HepG2 (cell line): ENCODE results near the gene GLYATL3. TPM values are rescaled to one million over a fixed set of nuclear protein-coding genes. Genes with fewer than 3 reads are reported as not detected.

Experiments used
- ATF7-NPFF ChIP-seq: sonication (generic); formaldehyde crosslinking; IDR thresholded peaks from 2 replicates; pipeline ENCODE4 v1.8.1; 2023; ENCODE audit warnings: mild to moderate bottlenecking, low read depth, missing genetic modification reagents, moderate library complexity
- DRAP1 ChIP-seq: IDR thresholded peaks from 2 replicates; pipeline ENCODE4 v1.6.1; 2016; ENCODE audit warnings: missing genetic modification reagents, missing compliant biosample characterization
- IRF1 ChIP-seq: sonication (generic); formaldehyde crosslinking; IDR thresholded peaks from 2 replicates; pipeline ENCODE4 v1.4.0; 2020; ENCODE audit warnings: low read depth, mild to moderate bottlenecking, missing genetic modification reagents
- KDM5B ChIP-seq: sonication (generic); formaldehyde crosslinking; IDR thresholded peaks from 2 replicates; pipeline ENCODE4 v1.4.0; 2020; ENCODE audit warnings: missing genetic modification reagents, mild to moderate bottlenecking, borderline replicate concordance
- MLLT10 ChIP-seq: sonication (generic); formaldehyde crosslinking; IDR thresholded peaks from 2 replicates; pipeline ENCODE4 v1.4.0; 2020; ENCODE audit warnings: missing genetic modification reagents
- PHB2 ChIP-seq: fragments of 450-650 bp; IDR thresholded peaks from 2 replicates; pipeline ENCODE4 v1.6.1; 2018; ENCODE audit not compliant: partially characterized antibody
- PHF5A ChIP-seq: IDR thresholded peaks from one replicate; pipeline ENCODE4 v1.6.1; 2018; ENCODE audit warnings: low read depth, missing genetic modification reagents; ENCODE audit not compliant: unreplicated experiment
- SOX5 ChIP-seq: IDR thresholded peaks from 2 replicates; pipeline ENCODE4 v1.6.1; 2016; ENCODE audit warnings: borderline replicate concordance
- SP1 ChIP-seq, 2 experiments: fragments of 450-650 bp in 1 of 2; sonication (generic) in 1 of 2; formaldehyde crosslinking in 1 of 2; IDR thresholded peaks; 2 replicates each; pipeline versions ENCODE4 v1.4.0 to v1.6.1; 2016 to 2020; ENCODE audit warnings: missing genetic modification reagents in 1 of 2
- SRSF9 ChIP-seq: fragments of 200-400 bp; formaldehyde crosslinking; IDR thresholded peaks from 2 replicates; pipeline ENCODE4 v1.6.1; 2018; ENCODE audit warnings: borderline replicate concordance, mild to moderate bottlenecking, low read depth, low read length; ENCODE audit not compliant: insufficient read depth, poor library complexity, severe bottlenecking
- TBP ChIP-seq: sonication (generic); formaldehyde crosslinking; IDR thresholded peaks from 2 replicates; pipeline ENCODE4 v1.5.0; 2020; ENCODE audit warnings: missing genetic modification reagents
- THAP9 ChIP-seq: sonication (generic); formaldehyde crosslinking; IDR thresholded peaks from 2 replicates; pipeline ENCODE4; 2020; ENCODE audit warnings: missing genetic modification reagents, mild to moderate bottlenecking, borderline replicate concordance
- ZFY ChIP-seq: sonication (generic); formaldehyde crosslinking; IDR thresholded peaks from 2 replicates; pipeline ENCODE4 v1.4.0; 2020; ENCODE audit warnings: missing genetic modification reagents
- ZNF460 ChIP-seq: sonication (generic); formaldehyde crosslinking; IDR thresholded peaks from 2 replicates; pipeline ENCODE4 v1.5.1; 2020; ENCODE audit warnings: missing genetic modification reagents, mild to moderate bottlenecking, borderline replicate concordance
- ZUFSP ChIP-seq: sonication (generic); formaldehyde crosslinking; IDR thresholded peaks from 2 replicates; pipeline ENCODE4 v1.9.0; 2021; ENCODE audit warnings: missing genetic modification reagents, mild to moderate bottlenecking, borderline replicate concordance
- polyA plus RNA-seq, 8 experiments: library from polyadenylated mRNA; depleted of rRNA in 3 of 8; stranded (reverse) in 7 of 8; unstranded in 1 of 8; fragments of >200 nt; fragmentation: Illumina TruSeq in 4 of 8; extraction: Trizol in 4 of 8; gene quantifications; 2 replicates each; pipeline versions ENCODE4 v1.2.1 to v1.2.3, GENCODE V29; 2011 to 2016; ENCODE audit warnings: low read depth in 4 of 8, missing spikeins in 1 of 8, mixed read lengths in 1 of 8; ENCODE audit not compliant: insufficient read depth in 1 of 8
- total RNA-seq, 5 experiments: library from RNA; depleted of rRNA; stranded (reverse); fragments of >200 nt; fragmentation: Illumina TruSeq; extraction: Trizol; gene quantifications; 2 replicates each; pipeline ENCODE4 v1.2.3, GENCODE V29; 2016; ENCODE audit warnings: low read depth in 1 of 5
- TF ChIP-seq, protein P1 (sequence below): sonication (generic); formaldehyde crosslinking; IDR thresholded peaks from 2 replicates; pipeline ENCODE4 v1.4.0; 2020; ENCODE audit warnings: mild to moderate bottlenecking, missing genetic modification reagents
- TF ChIP-seq, protein P2 (sequence below): IDR thresholded peaks from 2 replicates; pipeline ENCODE4 v1.6.1; 2016; ENCODE audit warnings: low read depth, borderline replicate concordance

The GLYATL3 gene
- total and polyA plus RNA-seq, 2 of the 13 experiments (the other 11 are each of a cell fraction or from before 2014, with no cell fraction given) = 0.05 TPM; not detected in 1

DNA sequence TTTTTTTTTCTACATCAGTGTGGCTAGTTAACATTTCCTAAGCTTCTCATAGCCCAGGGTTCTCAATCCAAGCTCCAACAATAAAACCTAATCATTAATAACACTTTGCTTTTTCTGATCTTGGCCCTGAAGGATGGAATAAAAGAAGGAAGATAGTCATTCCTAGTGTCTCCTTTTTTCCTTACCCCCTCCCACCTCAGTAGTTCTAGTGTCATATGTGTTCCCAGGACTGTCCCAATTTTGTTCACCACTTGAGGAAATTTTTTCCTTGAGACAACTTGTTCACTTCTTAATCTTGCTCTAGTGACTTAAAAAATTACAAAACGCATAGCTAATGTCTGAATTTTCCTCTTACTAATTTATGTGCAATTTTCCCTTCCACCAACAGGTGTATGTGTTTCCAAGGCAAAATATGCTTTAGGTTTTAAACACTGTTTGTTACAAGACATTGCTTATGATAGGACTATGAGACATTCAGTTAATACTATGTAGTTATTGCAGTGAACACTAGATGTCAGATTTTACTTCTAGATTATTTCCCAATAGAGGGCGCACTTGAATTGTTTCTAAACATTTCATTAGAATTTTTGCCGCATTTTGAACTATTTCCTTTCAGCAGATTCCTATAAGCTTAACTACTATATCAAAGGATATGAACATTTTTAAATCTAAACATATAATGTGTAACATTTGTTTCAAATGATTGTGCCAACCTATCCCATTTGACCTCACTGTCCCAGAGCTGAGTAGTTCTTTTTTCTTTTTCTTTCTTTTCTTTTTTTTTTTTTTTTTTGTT lies 32.2 kb downstream of the GLYATL3 start (continued):
- TF ChIP-seq KDM5B (no peak), DRAP1 (CRISPR knock-in tag) (no peak), IRF1 (no peak), TBP (CRISPR knock-in tag) (no peak), ZFY (CRISPR knock-in tag) (no peak), SP1 (IDR thresholded peaks at IDR 0.05) (no peak), SP1 (CRISPR knock-in tag; IDR thresholded peaks at IDR 0.05) (no peak), ZNF460 (CRISPR knock-in tag) (no peak), PHB2 (no peak), THAP9 (CRISPR knock-in tag) (no peak), ATF7-NPFF (CRISPR knock-in tag) (no peak), PHF5A (CRISPR knock-in tag) (no peak), ZUFSP (CRISPR knock-in tag) (no peak), MLLT10 (CRISPR knock-in tag) (no peak), SRSF9 (no peak), SOX5 (peak; percentile 26; the same call in 1 of the 2 replicates)
- TF ChIP-seq, protein P1, sequence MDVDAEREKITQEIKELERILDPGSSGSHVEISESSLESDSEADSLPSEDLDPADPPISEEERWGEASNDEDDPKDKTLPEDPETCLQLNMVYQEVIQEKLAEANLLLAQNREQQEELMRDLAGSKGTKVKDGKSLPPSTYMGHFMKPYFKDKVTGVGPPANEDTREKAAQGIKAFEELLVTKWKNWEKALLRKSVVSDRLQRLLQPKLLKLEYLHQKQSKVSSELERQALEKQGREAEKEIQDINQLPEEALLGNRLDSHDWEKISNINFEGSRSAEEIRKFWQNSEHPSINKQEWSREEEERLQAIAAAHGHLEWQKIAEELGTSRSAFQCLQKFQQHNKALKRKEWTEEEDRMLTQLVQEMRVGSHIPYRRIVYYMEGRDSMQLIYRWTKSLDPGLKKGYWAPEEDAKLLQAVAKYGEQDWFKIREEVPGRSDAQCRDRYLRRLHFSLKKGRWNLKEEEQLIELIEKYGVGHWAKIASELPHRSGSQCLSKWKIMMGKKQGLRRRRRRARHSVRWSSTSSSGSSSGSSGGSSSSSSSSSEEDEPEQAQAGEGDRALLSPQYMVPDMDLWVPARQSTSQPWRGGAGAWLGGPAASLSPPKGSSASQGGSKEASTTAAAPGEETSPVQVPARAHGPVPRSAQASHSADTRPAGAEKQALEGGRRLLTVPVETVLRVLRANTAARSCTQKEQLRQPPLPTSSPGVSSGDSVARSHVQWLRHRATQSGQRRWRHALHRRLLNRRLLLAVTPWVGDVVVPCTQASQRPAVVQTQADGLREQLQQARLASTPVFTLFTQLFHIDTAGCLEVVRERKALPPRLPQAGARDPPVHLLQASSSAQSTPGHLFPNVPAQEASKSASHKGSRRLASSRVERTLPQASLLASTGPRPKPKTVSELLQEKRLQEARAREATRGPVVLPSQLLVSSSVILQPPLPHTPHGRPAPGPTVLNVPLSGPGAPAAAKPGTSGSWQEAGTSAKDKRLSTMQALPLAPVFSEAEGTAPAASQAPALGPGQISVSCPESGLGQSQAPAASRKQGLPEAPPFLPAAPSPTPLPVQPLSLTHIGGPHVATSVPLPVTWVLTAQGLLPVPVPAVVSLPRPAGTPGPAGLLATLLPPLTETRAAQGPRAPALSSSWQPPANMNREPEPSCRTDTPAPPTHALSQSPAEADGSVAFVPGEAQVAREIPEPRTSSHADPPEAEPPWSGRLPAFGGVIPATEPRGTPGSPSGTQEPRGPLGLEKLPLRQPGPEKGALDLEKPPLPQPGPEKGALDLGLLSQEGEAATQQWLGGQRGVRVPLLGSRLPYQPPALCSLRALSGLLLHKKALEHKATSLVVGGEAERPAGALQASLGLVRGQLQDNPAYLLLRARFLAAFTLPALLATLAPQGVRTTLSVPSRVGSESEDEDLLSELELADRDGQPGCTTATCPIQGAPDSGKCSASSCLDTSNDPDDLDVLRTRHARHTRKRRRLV (CRISPR knock-in tag) = no peak
- TF ChIP-seq, protein P2, sequence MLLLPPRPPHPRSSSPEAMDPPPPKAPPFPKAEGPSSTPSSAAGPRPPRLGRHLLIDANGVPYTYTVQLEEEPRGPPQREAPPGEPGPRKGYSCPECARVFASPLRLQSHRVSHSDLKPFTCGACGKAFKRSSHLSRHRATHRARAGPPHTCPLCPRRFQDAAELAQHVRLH = no peak
